Small intestine (tissue), 7 donors: ENCODE results near the gene RELL2. TPM values are rescaled to one million over a fixed set of nuclear protein-coding genes. Genes with fewer than 3 reads are reported as not detected.
A peak's percentile ranks its signal among the peaks of the same experiment; 100 is the strongest.

Experiments used
- DNase-seq, 2 donors: peaks; one replicate each; pipeline versions ENCODE4 v3.0.0 to v3.0.0-alpha.2; 2013
- FAIRE-seq: peaks from 2 replicates; lab custom pipeline; 2012; peaks lifted over from hg19 to GRCh38; lab: Jason Lieb, UNC
- H3K27ac ChIP-seq, 3 donors: one replicate each; pipeline ENCODE4 v1.5.1; 2013; ENCODE audit warnings: low read length in 2 of 3, mild to moderate bottlenecking in 2 of 3, control low read depth in 1 of 3, inconsistent platforms in 1 of 3, low read depth in 1 of 3, moderate library complexity in 1 of 3
- H3K27me3 ChIP-seq, 3 donors: one replicate each; pipeline ENCODE4 v1.6.1; 2013; ENCODE audit warnings: low read length in 3 of 3, inconsistent platforms in 1 of 3; ENCODE audit not compliant: control insufficient read depth in 3 of 3, insufficient read depth in 3 of 3
- H3K36me3 ChIP-seq, 3 donors: one replicate each; pipeline ENCODE4 v1.6.1; 2013; ENCODE audit warnings: low read length in 3 of 3, inconsistent platforms in 1 of 3, low read depth in 1 of 3, mild to moderate bottlenecking in 1 of 3, moderate library complexity in 1 of 3; ENCODE audit not compliant: control insufficient read depth in 3 of 3, insufficient read depth in 2 of 3
- H3K4me1 ChIP-seq, 3 donors: one replicate each; pipeline ENCODE4 v1.6.1; 2013; ENCODE audit warnings: low read length in 2 of 3, inconsistent platforms in 1 of 3, low read depth in 1 of 3, mild to moderate bottlenecking in 1 of 3, moderate library complexity in 1 of 3; ENCODE audit not compliant: control insufficient read depth in 3 of 3, insufficient read depth in 2 of 3
- H3K4me3 ChIP-seq, 3 donors: one replicate each; pipeline ENCODE4 v1.5.1; 2013; ENCODE audit warnings: low read length in 3 of 3, control low read depth in 1 of 3, inconsistent platforms in 1 of 3, low read depth in 1 of 3, mild to moderate bottlenecking in 1 of 3, moderate library complexity in 1 of 3
- H3K9me3 ChIP-seq, 2 donors: one replicate each; pipeline ENCODE4 v1.6.1; 2013; ENCODE audit warnings: low read depth in 1 of 2, low read length in 1 of 2; ENCODE audit not compliant: control insufficient read depth in 2 of 2, insufficient read depth in 1 of 2
- WGBS, 3 donors: extraction: QIAGEN DNeasy Blood & Tissue Kit; methylation state at CpG; one replicate each; pipeline ENCODE4 v1.1.7; 2013; 5-methylcytosine and 5-hydroxymethylcytosine counted together
- polyA plus RNA-seq, 4 donors: library from polyadenylated mRNA; stranded (reverse) in 3 of 4; unstranded in 1 of 4; fragments of 200-250 nt in 3 of 4; fragments of 120-200 nt in 1 of 4; gene quantifications; one replicate each; pipeline versions ENCODE4 v1.2.1 to v1.2.3, GENCODE V29; 2013
- donor health status: healthy with polysubstance abuse.
- donor health status: control.
- donor health status: control.
- donor health status: Bipolar disorder and iron deficiency.
- donor health status: healthy.

The RELL2 gene
- polyA plus RNA-seq, 4 donors, result 1.9 to 5.4 (median 3.8) TPM

DNA sequence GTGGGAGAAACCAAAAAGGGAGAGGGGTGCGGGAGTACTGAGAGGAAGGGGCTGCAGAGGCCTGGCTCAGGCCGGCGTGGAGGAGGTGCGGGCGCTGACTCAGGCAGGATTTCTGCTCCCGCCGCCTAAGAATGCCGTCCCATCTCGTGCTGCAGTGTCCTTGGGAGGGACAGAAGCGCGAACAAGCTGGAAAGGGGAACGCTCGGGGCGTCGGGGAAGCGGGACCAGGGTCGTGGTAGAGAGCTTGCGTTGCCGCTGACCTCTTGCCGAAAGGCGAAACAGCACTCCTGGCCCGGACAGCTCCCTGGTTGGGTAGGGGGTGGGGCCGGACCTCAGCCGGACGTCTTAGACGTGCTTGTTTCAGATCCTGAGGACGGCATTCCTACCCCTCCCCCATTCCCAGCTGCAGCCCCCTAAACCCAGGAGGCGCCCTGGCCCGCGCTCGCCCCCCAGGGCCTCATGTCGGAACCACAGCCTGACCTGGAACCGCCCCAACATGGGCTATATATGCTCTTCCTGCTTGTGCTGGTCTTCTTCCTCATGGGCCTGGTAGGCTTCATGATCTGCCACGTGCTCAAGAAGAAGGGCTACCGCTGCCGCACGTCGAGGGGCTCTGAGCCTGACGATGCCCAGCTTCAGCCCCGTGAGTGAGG lies 1.1 kb downstream of the RELL2 start:
- peak overlapping the region; percentile 84 to 100 (median 84) for H3K4me3 ChIP-seq
- no peak for FAIRE-seq
- 4 to 6% (median 5%) methylated on average over 37 to 40 of the region's 40 CpGs for WGBS, 3 donors

DNA sequence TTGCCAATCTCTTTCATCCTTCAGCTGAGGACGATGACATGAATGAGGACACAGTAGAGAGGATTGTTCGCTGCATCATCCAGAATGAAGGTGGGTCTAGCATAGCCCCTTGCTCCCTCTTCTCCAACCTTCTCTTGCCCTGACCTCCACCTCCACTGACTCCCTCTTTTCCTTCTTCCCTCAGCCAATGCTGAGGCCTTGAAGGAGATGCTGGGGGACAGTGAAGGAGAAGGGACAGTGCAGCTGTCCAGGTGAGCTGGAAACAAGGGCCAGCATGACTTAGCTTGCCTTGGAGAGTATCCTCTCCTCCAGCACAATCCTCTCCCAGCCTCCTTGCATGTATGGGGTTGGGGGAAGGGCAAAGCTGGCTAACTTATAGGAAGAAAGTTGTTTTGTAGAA lies 2.0 kb downstream of the RELL2 start:
- 79 to 94% (median 94%) methylated on average over 2 of the region's 2 CpGs for WGBS, 3 donors
- no peak overlapping the region for H3K4me3 ChIP-seq
- H3K27ac ChIP-seq, result no peak overlapping the region
- H3K4me1 ChIP-seq, result peaks cover 0 to 24% (median 0%) of the 10 kb centered on the region in 3 donors
- DNase-seq, result no peak
- no peaks in the 10 kb centered on the region for H3K9me3 ChIP-seq
- no peak for FAIRE-seq
- peaks cover 0 to 29% (median 0%) of the 10 kb centered on the region in 3 donors for H3K36me3 ChIP-seq
- peaks cover 0 to 16% (median 0%) of the 10 kb centered on the region in 3 donors for H3K27me3 ChIP-seq

More for the DNA sequence above, 1.1 kb downstream of the RELL2 start:
- DNase-seq, result peak; percentile 38 to 66
- peaks cover 0 to 16% (median 0%) of the 10 kb centered on the region in 3 donors for H3K27me3 ChIP-seq
- H3K4me1 ChIP-seq, result peaks cover 0 to 24% (median 0%) of the 10 kb centered on the region in 3 donors
- H3K36me3 ChIP-seq, result peaks cover 0 to 24% (median 0%) of the 10 kb centered on the region in 3 donors
- H3K27ac ChIP-seq, result no peak overlapping the region
- H3K9me3 ChIP-seq, result no peaks in the 10 kb centered on the region

DNA sequence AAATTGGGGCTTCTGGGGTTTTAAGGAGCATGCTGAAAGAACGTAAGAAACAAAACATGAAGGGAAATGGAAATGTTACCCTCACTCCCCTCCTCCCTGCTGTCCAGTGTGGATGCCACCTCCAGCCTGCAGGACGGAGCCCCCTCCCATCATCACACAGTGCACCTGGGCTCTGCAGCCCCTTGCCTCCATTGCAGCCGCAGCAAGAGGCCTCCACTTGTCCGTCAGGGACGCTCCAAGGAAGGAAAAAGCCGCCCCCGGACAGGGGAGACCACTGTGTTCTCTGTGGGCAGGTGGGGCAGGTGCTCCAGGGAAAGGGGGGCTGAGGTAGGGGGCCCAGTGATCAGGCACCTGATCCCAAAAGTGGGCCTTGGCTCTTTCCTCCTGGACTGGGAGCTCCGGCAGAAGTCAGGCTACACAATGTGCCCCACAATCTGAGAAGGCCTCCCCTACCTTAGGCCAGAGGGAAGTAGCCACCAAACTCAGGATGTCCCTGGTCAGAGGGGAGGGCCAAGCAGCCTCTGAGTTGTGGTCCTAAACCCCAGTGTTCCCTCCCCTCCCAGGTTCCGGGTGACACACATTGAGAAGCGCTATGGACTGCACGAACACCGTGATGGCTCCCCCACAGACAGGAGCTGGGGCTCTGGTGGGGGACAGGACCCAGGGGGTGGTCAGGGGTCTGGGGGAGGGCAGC lies 2.7 kb downstream of the RELL2 start:
- H3K36me3 ChIP-seq, result peaks cover 0 to 37% (median 3%) of the 10 kb centered on the region in 3 donors
- 92 to 95% (median 95%) methylated on average over 12 of the region's 12 CpGs for WGBS, 3 donors
- FAIRE-seq (no peak), DNase-seq (no peak)
- H3K4me3 ChIP-seq, result no peak overlapping the region
- H3K27ac ChIP-seq, result no peak overlapping the region
- H3K27me3 ChIP-seq, result peaks cover 0 to 16% (median 0%) of the 10 kb centered on the region in 3 donors
- no peaks in the 10 kb centered on the region for H3K9me3 ChIP-seq
- peaks cover 0 to 24% (median 0%) of the 10 kb centered on the region in 3 donors for H3K4me1 ChIP-seq

DNA sequence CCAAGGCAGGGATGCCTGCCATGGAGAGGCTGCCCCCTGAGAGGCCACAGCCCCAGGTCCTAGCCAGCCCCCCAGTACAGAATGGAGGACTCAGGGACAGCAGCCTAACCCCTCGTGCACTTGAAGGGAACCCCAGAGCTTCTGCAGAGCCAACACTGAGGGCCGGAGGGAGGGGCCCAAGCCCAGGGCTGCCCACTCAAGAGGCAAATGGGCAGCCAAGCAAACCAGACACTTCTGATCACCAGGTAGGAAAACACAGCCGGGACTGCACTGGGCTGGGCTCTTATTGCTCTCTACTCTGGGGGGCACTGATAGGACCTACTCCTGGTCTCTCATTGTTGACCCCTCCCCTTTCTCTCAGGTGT lies 3.2 kb downstream of the RELL2 start:
- Histone ChIP-seq H3K36me3 (peaks cover 0 to 39% (median 4%) of the 10 kb centered on the region in 3 donors), H3K4me3 (no peak overlapping the region), H3K27ac (no peak overlapping the region), H3K9me3 (no peaks in the 10 kb centered on the region), H3K27me3 (peaks cover 0 to 16% (median 0%) of the 10 kb centered on the region in 3 donors), H3K4me1 (peaks cover 0 to 20% (median 0%) of the 10 kb centered on the region in 3 donors)
- no peak for DNase-seq
- 80 to 100% (median 90%) methylated on average over 2 to 3 of the region's 3 CpGs for WGBS, 3 donors
- no peak for FAIRE-seq

DNA sequence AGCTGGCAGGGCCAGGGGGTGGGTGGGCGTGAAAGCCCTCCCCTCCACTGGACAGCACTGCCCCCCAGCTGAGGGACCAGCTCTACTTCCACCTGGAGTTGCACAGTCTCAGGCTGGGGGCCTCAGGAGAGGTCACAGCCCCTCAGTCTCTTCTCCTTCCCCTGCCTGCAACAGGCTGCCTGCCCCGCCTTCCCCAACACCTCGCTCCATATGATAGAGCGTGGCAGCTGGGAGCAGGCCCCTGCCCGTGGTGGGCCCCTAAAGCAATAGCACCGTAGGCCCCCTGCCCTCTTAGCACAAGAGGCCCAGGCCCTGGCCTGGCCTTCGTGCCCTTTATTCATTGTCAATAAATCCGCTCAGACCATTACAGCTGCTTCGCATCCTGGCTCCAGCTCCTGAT lies 3.9 kb downstream of the RELL2 start:
- DNase-seq (no peak), FAIRE-seq (no peak)
- peaks cover 0 to 42% (median 4%) of the 10 kb centered on the region in 3 donors for H3K36me3 ChIP-seq
- WGBS, 3 donors, result 86 to 90% (median 87%) methylated on average over 9 of the region's 9 CpGs
- no peak overlapping the region for H3K27ac ChIP-seq
- peaks cover 0 to 16% (median 0%) of the 10 kb centered on the region in 3 donors for H3K27me3 ChIP-seq
- H3K9me3 ChIP-seq, result no peaks in the 10 kb centered on the region
- H3K4me1 ChIP-seq, result peaks cover 0 to 14% (median 0%) of the 10 kb centered on the region in 3 donors
- no peak overlapping the region for H3K4me3 ChIP-seq

DNA sequence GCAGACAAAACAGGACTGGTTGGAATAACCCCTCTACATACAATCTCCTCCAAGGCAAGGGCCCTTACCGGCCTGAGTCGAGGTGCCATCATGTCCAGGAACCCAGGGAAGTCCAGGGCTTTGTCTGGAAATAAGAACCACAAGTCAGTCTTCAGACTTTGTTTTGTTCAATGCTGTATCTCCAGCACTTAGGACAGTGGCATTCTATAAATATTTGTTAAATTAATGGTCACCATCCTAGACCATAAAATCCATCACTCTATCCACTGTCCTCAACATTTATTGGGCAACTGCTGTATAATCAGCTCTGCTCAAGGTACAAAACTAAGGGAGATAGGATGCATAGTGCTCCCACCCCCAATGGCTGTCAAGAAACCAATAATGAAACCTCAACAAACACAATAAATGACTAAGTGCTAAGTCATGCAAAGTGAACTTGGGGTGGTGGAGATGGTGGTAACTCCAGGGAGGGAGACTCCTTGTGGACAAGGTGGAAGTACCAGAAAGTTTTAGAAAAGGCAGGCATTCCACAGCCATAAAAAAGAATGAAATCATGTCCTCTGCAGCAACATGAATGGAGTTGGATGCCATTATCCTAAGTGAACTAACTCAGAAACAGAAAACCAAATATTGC lies 5.0 kb downstream of the RELL2 start:
- no peaks in the 10 kb centered on the region for H3K9me3 ChIP-seq
- peaks cover 0 to 11% (median 0%) of the 10 kb centered on the region in 3 donors for H3K4me1 ChIP-seq
- H3K27me3 ChIP-seq, result peaks cover 0 to 16% (median 0%) of the 10 kb centered on the region in 3 donors
- 86 to 94% (median 90%) methylated on average over 2 of the region's 2 CpGs for WGBS, 3 donors
- DNase-seq, result peak; percentile 61 to 70
- H3K36me3 ChIP-seq, result peaks cover 0 to 49% (median 4%) of the 10 kb centered on the region in 3 donors
- H3K4me3 ChIP-seq, result no peak overlapping the region
- FAIRE-seq, result no peak
- no peak overlapping the region for H3K27ac ChIP-seq

DNA sequence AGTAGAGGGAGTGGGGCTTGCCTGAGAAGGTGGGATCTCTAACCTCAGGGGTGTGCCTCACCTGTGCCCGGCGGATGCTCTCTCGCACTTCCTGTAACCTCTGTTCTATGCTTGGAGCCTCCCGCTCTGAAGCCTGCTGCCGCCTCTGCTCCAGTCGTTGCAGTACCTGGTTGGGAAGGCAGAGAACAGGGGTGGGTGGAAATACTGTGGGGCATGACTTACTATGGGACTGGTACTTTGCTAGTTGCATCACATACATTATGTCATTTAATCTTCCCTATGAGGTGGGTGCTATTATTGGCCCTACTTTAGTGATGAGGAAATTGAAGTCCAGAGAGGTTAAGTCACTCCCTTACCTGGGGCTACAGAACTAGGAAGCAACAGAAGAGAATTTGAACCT lies 9.2 kb downstream of the RELL2 start:
- no peak overlapping the region for H3K27ac ChIP-seq
- peaks cover 0 to 3% (median 0%) of the 10 kb centered on the region in 3 donors for H3K4me1 ChIP-seq
- H3K9me3 ChIP-seq, result no peaks in the 10 kb centered on the region
- peaks cover 0 to 55% (median 7%) of the 10 kb centered on the region in 3 donors for H3K36me3 ChIP-seq
- 92 to 95% (median 92%) methylated on average over 6 of the region's 6 CpGs for WGBS, 3 donors
- no peak overlapping the region for H3K4me3 ChIP-seq
- FAIRE-seq (no peak), DNase-seq (no peak)
- no peaks in the 10 kb centered on the region for H3K27me3 ChIP-seq

DNA sequence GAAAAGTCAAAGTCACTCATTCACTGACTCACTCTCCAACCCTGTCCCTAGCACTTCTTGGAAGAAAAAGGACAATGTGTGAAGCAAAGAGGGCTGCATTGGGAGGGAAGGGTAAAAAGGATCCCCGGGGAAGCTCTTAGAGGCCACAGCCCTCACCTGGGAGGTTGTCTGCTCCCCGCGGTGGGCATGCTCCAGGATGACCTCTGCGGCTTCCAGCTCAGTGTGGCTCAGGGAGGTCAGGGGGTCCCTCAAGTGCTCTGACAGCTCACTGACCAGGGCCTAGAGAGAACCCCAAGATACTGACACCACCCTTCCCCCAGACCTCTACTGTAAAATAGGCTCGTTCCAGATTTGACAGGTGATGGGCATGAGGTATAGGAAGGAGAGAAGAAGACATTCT lies 10.4 kb downstream of the RELL2 start:
- Histone ChIP-seq H3K36me3 (peaks cover 0 to 50% (median 7%) of the 10 kb centered on the region in 3 donors), H3K27me3 (no peaks in the 10 kb centered on the region), H3K4me3 (no peak overlapping the region), H3K9me3 (no peaks in the 10 kb centered on the region), H3K4me1 (peaks cover 0 to 7% (median 3%) of the 10 kb centered on the region in 3 donors), H3K27ac (no peak overlapping the region)
- no peak for DNase-seq
- FAIRE-seq, result no peak
- 89 to 98% (median 91%) methylated on average over 3 to 5 of the region's 5 CpGs for WGBS, 3 donors
